HFF-Myc (cell line): ENCODE data around the gene HPCAL1.

Source experiments
- DNase-seq: peaks from one replicate; pipeline ENCODE4 v3.0.0-alpha.2; 2011; ENCODE audit warnings: low read depth; ENCODE audit errors: extremely low read depth
- H3K4me3 ChIP-seq: replicated peaks from 2 replicates; pipeline ENCODE4 v1.5.1; 2011; ENCODE audit warnings: low read depth, mild to moderate bottlenecking, control low read depth, low read length
- CTCF ChIP-seq: IDR thresholded peaks from 2 replicates; pipeline ENCODE4 v1.5.1; 2012; ENCODE audit warnings: mild to moderate bottlenecking, low read depth, low read length, control low read depth; ENCODE audit errors: missing control alignments

Gene HPCAL1

DNA sequence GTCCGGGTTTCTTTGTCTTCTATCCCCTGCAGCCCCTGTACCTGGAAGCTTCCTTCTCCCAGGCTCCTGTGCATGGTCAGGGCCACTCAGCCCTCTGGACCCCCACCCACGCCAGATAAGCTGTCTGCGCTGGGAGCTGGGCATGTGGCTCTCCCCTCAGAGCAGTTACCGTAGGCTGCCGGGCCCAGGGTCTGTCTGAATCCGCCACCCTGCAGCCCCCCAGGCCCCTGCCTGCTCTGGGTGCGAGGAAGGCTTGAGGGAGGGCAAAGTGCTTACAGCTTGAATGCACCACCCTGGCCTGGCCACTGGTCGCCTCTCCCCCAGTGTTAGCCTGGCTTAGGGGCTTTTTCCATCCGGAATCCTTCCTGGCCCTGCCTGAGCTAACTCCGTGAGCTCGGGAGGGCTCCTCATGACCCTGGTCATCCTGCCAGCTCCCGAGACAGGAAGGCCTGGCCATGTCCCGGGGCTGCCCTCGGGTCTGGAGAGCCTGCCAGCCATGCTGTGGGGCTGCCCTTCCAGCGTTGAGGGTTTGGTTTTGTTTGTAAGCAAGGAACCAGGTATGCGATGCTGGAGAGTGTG is 94.7 kb downstream of the HPCAL1 start:
- no peak for TF ChIP-seq CTCF
- no peak overlapping the region for H3K4me3 ChIP-seq
- DNase-seq = no peak

- TF ChIP-seq CTCF = no peak
- no peak overlapping the region for H3K4me3 ChIP-seq
- DNase-seq = no peak
These were observed 95.2 kb downstream of the HPCAL1 start for GRCh38 chr2:10397878-10398277.

- no peak for DNase-seq
- no peak for TF ChIP-seq CTCF
- H3K4me3 ChIP-seq = no peak overlapping the region
These were observed 95.8 kb downstream of the HPCAL1 start for GRCh38 chr2:10398496-10398895.

DNA sequence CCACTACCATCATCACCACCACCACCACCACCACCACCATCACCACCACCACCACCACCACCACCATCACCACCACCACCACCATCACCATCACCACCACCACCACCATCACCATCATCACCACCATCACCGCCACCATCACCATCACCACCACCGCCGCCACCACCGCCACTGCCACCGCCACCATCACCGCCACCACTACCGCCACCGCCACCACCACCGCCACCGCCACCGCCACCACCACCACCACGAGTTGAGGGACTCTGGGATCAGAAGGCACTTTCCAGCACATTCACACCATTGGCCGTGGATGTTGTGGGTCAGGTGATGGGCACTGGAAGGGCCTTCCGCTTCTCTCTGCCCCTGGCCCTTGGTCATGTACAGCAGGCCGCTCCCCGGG is 96.7 kb downstream of the HPCAL1 start:
- no peak overlapping the region for H3K4me3 ChIP-seq
- no peak for DNase-seq
- TF ChIP-seq CTCF = no peak

GRCh38 chr2:10400002-10400401 is 97.3 kb downstream of the HPCAL1 start:
- no peak for TF ChIP-seq CTCF
- no peak overlapping the region for H3K4me3 ChIP-seq
- no peak for DNase-seq

DNA sequence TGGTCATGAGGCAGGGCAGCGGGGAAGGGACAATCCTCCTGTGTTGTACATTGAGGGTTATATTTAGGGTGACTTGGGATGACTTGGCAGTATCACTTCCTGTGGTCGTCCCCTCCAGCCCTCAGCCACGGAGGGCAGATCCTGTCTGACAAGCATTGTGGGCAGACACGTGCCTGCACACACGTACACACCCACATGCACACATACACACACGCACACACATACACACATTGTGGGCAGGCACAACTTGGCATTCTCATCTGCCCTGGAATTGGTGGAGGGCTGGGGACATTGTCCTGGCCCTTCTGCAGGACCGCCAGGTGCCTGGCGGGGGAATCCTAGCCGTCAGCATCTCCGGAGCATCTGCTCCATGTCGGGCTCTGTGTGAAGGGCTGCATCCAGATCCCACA is 97.9 kb downstream of the HPCAL1 start:
- no peak for DNase-seq
- H3K4me3 ChIP-seq = no peak overlapping the region
- TF ChIP-seq CTCF = no peak
